Common myeloid progenitor, CD34-positive (primary cell): ENCODE data around the gene TECTB.
"Not testable (repeated sequence)": the region's sequence is repeated elsewhere in the genome, so short reads cannot be mapped to it uniquely, and the experiment has no call there.

Source experiments
- CTCF ChIA-PET: fragments of 350-600 bp; sonication (Branson Sonifier 250); formaldehyde crosslinking; loops from one replicate; lab custom pipeline; 2021; ENCODE audit warnings: antibody characterized with exemption; lab: Charles Lee
- POLR2A ChIA-PET: fragments of 350-600 bp; sonication (Branson Sonifier 250); formaldehyde crosslinking; loops from one replicate; lab custom pipeline; 2021; ENCODE audit warnings: antibody characterized with exemption; lab: Charles Lee
- DNase-seq, 3 donors: peaks; one replicate each; pipeline versions ENCODE4 v3.0.0 to v3.0.0-alpha.2; 2013
- H3K27ac ChIP-seq, 2 experiments: 1 replicate in 1 of 2; 2 replicates in 1 of 2; pipeline ENCODE4 v1.7.0; 2013; ENCODE audit warnings: inconsistent platforms in 2 of 2, low read length in 2 of 2, mild to moderate bottlenecking in 2 of 2, low read depth in 1 of 2, moderate library complexity in 1 of 2; ENCODE audit not compliant: severe bottlenecking in 2 of 2, insufficient read depth in 1 of 2, poor library complexity in 1 of 2
- H3K27me3 ChIP-seq, 5 experiments: replicated peaks in 2 of 5; 1 replicate in 3 of 5; 2 replicates in 2 of 5; pipeline versions ENCODE4 v1.6.1 to v1.7.0; 2013; ENCODE audit warnings: low read length in 4 of 5, mild to moderate bottlenecking in 2 of 5, moderate library complexity in 2 of 5, inconsistent platforms in 1 of 5; ENCODE audit not compliant: insufficient read depth in 5 of 5, control insufficient read depth in 4 of 5
- H3K36me3 ChIP-seq, 4 experiments: 1 replicate in 2 of 4; 2 replicates in 2 of 4; pipeline versions ENCODE4 v1.6.1 to v1.7.0; 2013; ENCODE audit warnings: low read length in 3 of 4, control low read depth in 1 of 4, mild to moderate bottlenecking in 1 of 4; ENCODE audit not compliant: control insufficient read depth in 4 of 4, insufficient read depth in 4 of 4
- H3K4me1 ChIP-seq, 4 experiments: 1 replicate in 3 of 4; 2 replicates in 1 of 4; pipeline versions ENCODE4 v1.6.1 to v1.7.1; 2013; ENCODE audit warnings: low read length in 3 of 4, mild to moderate bottlenecking in 3 of 4, control low read depth in 1 of 4, inconsistent platforms in 1 of 4, moderate library complexity in 1 of 4; ENCODE audit not compliant: control insufficient read depth in 4 of 4, insufficient read depth in 4 of 4; ENCODE audit errors: control extremely low read depth in 1 of 4
- H3K4me3 ChIP-seq, 7 experiments: 1 replicate in 4 of 7; 2 replicates in 3 of 7; pipeline versions ENCODE4 v1.5.1 to v1.7.0; 2013; ENCODE audit warnings: mild to moderate bottlenecking in 7 of 7, low read length in 6 of 7, moderate library complexity in 6 of 7, inconsistent platforms in 2 of 7, low read depth in 2 of 7, control low read depth in 1 of 7; ENCODE audit not compliant: insufficient read depth in 4 of 7, control insufficient read depth in 1 of 7; ENCODE audit errors: extremely low read depth in 1 of 7
- H3K9me3 ChIP-seq, 5 experiments: 1 replicate in 4 of 5; 2 replicates in 1 of 5; pipeline versions ENCODE4 v1.6.1 to v1.7.1; 2013; ENCODE audit warnings: low read length in 4 of 5, mild to moderate bottlenecking in 2 of 5, inconsistent platforms in 1 of 5, low read depth in 1 of 5, moderate library complexity in 1 of 5; ENCODE audit not compliant: control insufficient read depth in 4 of 5, insufficient read depth in 2 of 5; ENCODE audit errors: control extremely low read depth in 1 of 5
- WGBS: methylation state at CpG from one replicate; pipeline ENCODE4 v1.1.5; 2013; ENCODE audit not compliant: insufficient coverage; 5-methylcytosine and 5-hydroxymethylcytosine counted together

The TECTB gene

GRCh38 chr10:112251238-112251637 lies 32.0 kb upstream of the TECTB start:
- 83% methylated on average over 1 of the region's 9 CpGs for WGBS
- H3K36me3 ChIP-seq, CTCF ChIA-PET, H3K27ac ChIP-seq, H3K4me3 ChIP-seq, POLR2A ChIA-PET, H3K4me1 ChIP-seq, H3K27me3 ChIP-seq, DNase-seq: not testable (repeated sequence)
- peaks cover 0 to 16% (median 0%) of the 10 kb centered on the region in 5 experiments for H3K9me3 ChIP-seq

- CTCF ChIA-PET: no interaction called here
- Histone ChIP-seq H3K27me3 (no peaks in the 10 kb centered on the region), H3K9me3 (no peaks in the 10 kb centered on the region), H3K4me3 (no peak overlapping the region), H3K36me3 (no peaks in the 10 kb centered on the region), H3K4me1 (no peaks in the 10 kb centered on the region), H3K27ac (no peak overlapping the region)
- DNase-seq: no peak
- POLR2A ChIA-PET: no interaction called here
- no CpG with 5 or more reads among the region's 1 CpG for WGBS
Observed at GRCh38 chr10:112258407-112258806, 24.8 kb upstream of the TECTB start.

DNA sequence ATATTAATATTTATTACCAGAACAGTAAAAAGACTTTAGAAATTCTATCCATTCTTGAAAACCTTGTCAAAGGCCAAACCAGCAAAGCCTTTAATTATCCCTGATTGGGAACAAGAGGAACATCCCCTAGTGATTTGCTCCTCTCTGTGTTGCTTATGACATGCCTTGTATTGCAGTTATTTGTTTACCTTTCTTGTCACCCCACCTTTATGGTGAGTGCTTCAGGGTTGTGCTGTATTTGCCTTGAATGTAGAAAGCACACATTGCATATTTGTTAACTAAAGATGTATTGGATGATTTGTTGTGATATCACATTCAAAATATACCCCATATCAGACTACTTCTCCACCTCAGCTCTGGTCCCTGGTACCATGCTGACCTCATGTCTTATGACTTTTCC lies 23.5 kb upstream of the TECTB start:
- POLR2A ChIA-PET: no interaction called here
- CTCF ChIA-PET: no interaction called here
- no peaks in the 10 kb centered on the region for H3K27me3 ChIP-seq
- no peaks in the 10 kb centered on the region for H3K36me3 ChIP-seq
- no peak for DNase-seq
- no peaks in the 10 kb centered on the region for H3K9me3 ChIP-seq
- H3K4me3 ChIP-seq: no peak overlapping the region
- H3K27ac ChIP-seq: no peak overlapping the region
- no peaks in the 10 kb centered on the region for H3K4me1 ChIP-seq

DNA sequence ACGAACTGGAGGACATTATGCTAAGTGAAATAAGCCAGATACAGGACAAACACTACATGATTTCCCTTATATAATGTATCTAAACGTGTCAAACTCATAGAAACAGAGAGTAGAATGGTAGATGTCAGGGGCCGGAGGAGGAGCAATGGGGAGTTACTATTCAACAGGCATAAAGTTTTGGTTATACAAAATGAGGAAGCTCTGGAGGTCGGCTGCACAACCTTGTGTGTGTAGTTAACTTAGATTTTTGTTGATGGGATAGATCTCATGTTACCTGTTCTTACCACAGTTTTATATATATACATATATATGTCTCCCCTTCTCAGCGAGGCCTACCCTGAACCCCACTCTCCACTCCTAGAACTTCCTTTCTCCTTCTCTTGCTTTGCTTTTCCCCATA lies 22.4 kb upstream of the TECTB start:
- DNase-seq: no peak
- Histone ChIP-seq H3K4me1 (no peaks in the 10 kb centered on the region), H3K4me3 (no peak overlapping the region), H3K9me3 (no peaks in the 10 kb centered on the region), H3K27me3 (no peaks in the 10 kb centered on the region), H3K36me3 (no peaks in the 10 kb centered on the region), H3K27ac (no peak overlapping the region)
- ChIA-PET POLR2A (no interaction called here), CTCF (no interaction called here)
- 100% methylated on average over 1 of the region's 5 CpGs for WGBS

DNA sequence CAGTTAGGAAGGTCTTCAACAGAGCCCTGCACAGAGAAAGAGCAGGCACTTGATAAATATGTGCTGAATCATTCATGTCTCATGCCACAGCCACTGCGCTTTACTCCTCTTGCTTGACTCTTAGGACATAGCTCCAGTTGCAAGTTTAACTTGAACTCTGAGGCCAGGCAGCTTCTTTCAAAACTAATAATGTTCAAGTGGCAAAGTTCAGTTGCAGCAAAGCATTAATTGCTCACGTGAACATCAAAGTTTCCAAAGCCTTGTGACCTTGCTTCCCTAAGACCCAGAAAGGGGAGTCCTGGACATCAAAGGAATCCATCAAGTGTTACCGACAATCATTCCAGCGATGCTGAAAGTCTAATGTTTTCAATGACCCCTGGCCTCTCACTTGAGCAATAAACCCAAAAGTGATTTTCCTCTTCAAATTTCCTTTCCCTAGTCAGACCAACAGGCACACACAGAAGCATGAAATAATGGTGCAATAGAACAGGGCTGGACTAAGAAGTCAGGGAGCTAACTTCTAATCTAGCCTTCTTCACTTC lies 21.8 kb upstream of the TECTB start:
- ChIA-PET POLR2A (no interaction called here), CTCF (no interaction called here)
- no peak overlapping the region for H3K27ac ChIP-seq
- H3K4me3 ChIP-seq: no peak overlapping the region
- H3K27me3 ChIP-seq: no peaks in the 10 kb centered on the region
- no peaks in the 10 kb centered on the region for H3K9me3 ChIP-seq
- H3K36me3 ChIP-seq: no peaks in the 10 kb centered on the region
- DNase-seq: no peak
- 87% methylated on average over 4 of the region's 4 CpGs for WGBS
- H3K4me1 ChIP-seq: no peaks in the 10 kb centered on the region

DNA sequence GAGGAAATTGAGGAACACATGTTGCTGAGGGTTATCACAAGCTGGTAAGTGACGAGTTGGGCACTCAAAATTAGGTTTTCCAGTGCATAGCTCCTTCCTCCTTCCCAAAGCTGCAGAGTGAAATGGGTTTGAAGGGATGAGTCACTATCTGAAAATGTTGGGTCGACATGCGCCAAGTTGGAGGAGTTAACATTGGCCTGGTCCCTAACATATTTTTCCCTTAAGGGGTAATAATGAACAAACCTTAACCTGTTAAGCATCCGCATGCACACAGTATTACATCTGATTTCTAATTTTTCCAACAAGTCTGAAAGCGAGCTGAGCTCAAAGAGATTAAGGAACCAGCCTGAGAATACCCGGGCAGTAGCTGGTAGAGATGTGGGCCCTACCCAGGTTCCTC lies 20.7 kb upstream of the TECTB start:
- no peak for DNase-seq
- 70% methylated on average over 2 of the region's 6 CpGs for WGBS
- POLR2A ChIA-PET: no interaction called here

GRCh38 chr10:112265745-112266144 lies 17.5 kb upstream of the TECTB start:
- DNase-seq: no peak
- H3K27me3 ChIP-seq: no peaks in the 10 kb centered on the region
- H3K4me3 ChIP-seq: no peak overlapping the region
- ChIA-PET CTCF (interaction anchor here (1.2 kb wide), 1 partner anchor 34 kb away, joined by 3 read pairs; no protein-coding TSS in a partner anchor), POLR2A (interaction anchor here (0.7 kb wide), 1 partner anchor 31 kb away, joined by 3 read pairs; no protein-coding TSS in a partner anchor)
- H3K27ac ChIP-seq: no peak overlapping the region
- peaks cover 0 to 3% (median 0%) of the 10 kb centered on the region in 5 experiments for H3K9me3 ChIP-seq
- no peaks in the 10 kb centered on the region for H3K36me3 ChIP-seq
- WGBS: 71% methylated on average over 1 of the region's 2 CpGs
- no peaks in the 10 kb centered on the region for H3K4me1 ChIP-seq

More for the DNA sequence above, 20.7 kb upstream of the TECTB start:
- CTCF ChIA-PET: no interaction called here
- H3K36me3 ChIP-seq: no peaks in the 10 kb centered on the region
- peaks cover 0 to 3% (median 0%) of the 10 kb centered on the region in 5 experiments for H3K9me3 ChIP-seq
- no peak overlapping the region for H3K27ac ChIP-seq
- H3K4me3 ChIP-seq: no peak overlapping the region
- no peaks in the 10 kb centered on the region for H3K27me3 ChIP-seq
- H3K4me1 ChIP-seq: no peaks in the 10 kb centered on the region
